CD14-positive monocyte (primary cell): ENCODE results near the gene CHCHD6. TPM values are rescaled to one million over a fixed set of nuclear protein-coding genes. Genes with fewer than 3 reads are reported as not detected.

ENCODE experiments used
- DNase-seq, 3 donors: peaks; one replicate each; pipeline ENCODE4 v3.0.0-alpha.2; 2011 to 2022
- H2AFZ ChIP-seq: 2 replicates; pipeline ENCODE4 v1.6.0; 2012; ENCODE audit warnings: mild to moderate bottlenecking, low read depth, low read length, inconsistent platforms; ENCODE audit not compliant: insufficient read depth, poor library complexity, severe bottlenecking
- H3K27ac ChIP-seq, 2 donors: 1 replicate in 1 of 2; 2 replicates in 1 of 2; pipeline ENCODE4 v1.5.1; 2012 to 2013; ENCODE audit warnings: low read length in 2 of 2, control low read depth in 1 of 2, inconsistent platforms in 1 of 2, low read depth in 1 of 2, mild to moderate bottlenecking in 1 of 2
- H3K27me3 ChIP-seq, 2 donors: one replicate each; pipeline versions ENCODE4 v1.6.0 to v1.6.1; 2011 to 2013; ENCODE audit warnings: low read length in 2 of 2; ENCODE audit not compliant: control insufficient read depth in 2 of 2, insufficient read depth in 2 of 2
- H3K36me3 ChIP-seq, 2 donors: replicated peaks in 1 of 2; 1 replicate in 1 of 2; 2 replicates in 1 of 2; pipeline versions ENCODE4 v1.5.1 to v1.6.1; 2012 to 2013; ENCODE audit warnings: low read length in 2 of 2, control low read depth in 1 of 2, inconsistent platforms in 1 of 2, mild to moderate bottlenecking in 1 of 2; ENCODE audit not compliant: insufficient read depth in 2 of 2, control insufficient read depth in 1 of 2
- H3K4me1 ChIP-seq, 2 donors: 1 replicate in 1 of 2; 2 replicates in 1 of 2; pipeline versions ENCODE4 v1.5.1 to v1.6.1; 2012 to 2013; ENCODE audit warnings: low read length in 2 of 2, control low read depth in 1 of 2, inconsistent platforms in 1 of 2, mild to moderate bottlenecking in 1 of 2, moderate library complexity in 1 of 2; ENCODE audit not compliant: insufficient read depth in 2 of 2, control insufficient read depth in 1 of 2
- H3K4me2 ChIP-seq: replicated peaks from 2 replicates; pipeline ENCODE3; 2012; ENCODE audit warnings: low read length, moderate library complexity, mild to moderate bottlenecking; ENCODE audit not compliant: poor library complexity, severe bottlenecking; ENCODE audit errors: extremely low read depth
- H3K4me3 ChIP-seq, 3 experiments: fragments of 200-600 bp in 1 of 3; sonication (generic) in 1 of 3; replicated peaks in 1 of 3; 1 replicate in 2 of 3; 2 replicates in 1 of 3; pipeline ENCODE4 v1.5.1; 2011 to 2013; ENCODE audit warnings: low read length in 3 of 3, mild to moderate bottlenecking in 3 of 3, control low read depth in 2 of 3, low read depth in 2 of 3, inconsistent platforms in 1 of 3, moderate library complexity in 1 of 3
- H3K79me2 ChIP-seq: 2 replicates; pipeline ENCODE4 v1.6.0; 2012; ENCODE audit warnings: mild to moderate bottlenecking, control low read depth, inconsistent platforms, low read length, moderate library complexity; ENCODE audit not compliant: insufficient read depth
- H3K9ac ChIP-seq: 2 replicates; pipeline ENCODE4 v1.6.0; 2017; ENCODE audit warnings: low read length, mild to moderate bottlenecking; ENCODE audit not compliant: insufficient read depth, poor library complexity, severe bottlenecking
- H3K9me3 ChIP-seq, 2 donors: replicated peaks in 1 of 2; 1 replicate in 1 of 2; 2 replicates in 1 of 2; pipeline versions ENCODE4 v1.5.1 to v1.6.1; 2012 to 2013; ENCODE audit warnings: low read length in 2 of 2, control low read depth in 1 of 2; ENCODE audit not compliant: control insufficient read depth in 1 of 2, insufficient read depth in 1 of 2
- H4K20me1 ChIP-seq: 2 replicates; pipeline ENCODE4 v1.6.0; 2012; ENCODE audit warnings: mild to moderate bottlenecking, low read length, control low read depth, moderate library complexity; ENCODE audit not compliant: insufficient read depth
- H3K27ac Mint-ChIP-seq, 7 donors: one replicate each; pipeline ENCODE4 v1.8.0; 2020; ENCODE audit warnings: mild to moderate bottlenecking in 7 of 7, mixed read lengths in 7 of 7, moderate library complexity in 6 of 7, inconsistent platforms in 2 of 7
- H3K27me3 Mint-ChIP-seq, 3 donors: one replicate each; pipeline ENCODE4 v1.8.0; 2021 to 2022; ENCODE audit warnings: low read depth in 3 of 3, mild to moderate bottlenecking in 3 of 3, mixed read lengths in 3 of 3, moderate library complexity in 3 of 3, inconsistent platforms in 1 of 3
- H3K36me3 Mint-ChIP-seq, 2 donors: one replicate each; pipeline ENCODE4 v1.8.0; 2020; ENCODE audit warnings: mixed read lengths in 2 of 2, inconsistent platforms in 1 of 2, mild to moderate bottlenecking in 1 of 2
- H3K4me1 Mint-ChIP-seq: one replicate; pipeline ENCODE4 v1.8.0; 2020; ENCODE audit warnings: mild to moderate bottlenecking, mixed read lengths
- H3K4me3 Mint-ChIP-seq, 2 donors: one replicate each; pipeline ENCODE4 v1.8.0; 2020; ENCODE audit warnings: mild to moderate bottlenecking in 2 of 2, mixed read lengths in 2 of 2, moderate library complexity in 1 of 2
- H3K9me3 Mint-ChIP-seq, 7 donors: one replicate each; pipeline ENCODE4 v1.8.0; 2020 to 2022; ENCODE audit warnings: mixed read lengths in 7 of 7, mild to moderate bottlenecking in 6 of 7, moderate library complexity in 6 of 7, inconsistent platforms in 2 of 7
- WGBS: methylation state at CpG from one replicate; pipeline ENCODE4 v1.1.5; 2013; ENCODE audit warnings: missing lambda C conversion rate; ENCODE audit not compliant: insufficient coverage; 5-methylcytosine and 5-hydroxymethylcytosine counted together
- intact Hi-C, 2 donors: fragments of 100-400 bp; cut with micrococcal nuclease; formaldehyde crosslinking; loops; one replicate each; pipeline versions ENCODE4 v1.15.0 to v1.15.1; 2023
- polyA plus RNA-seq, 3 donors: library from polyadenylated mRNA; depleted of rRNA in 1 of 3; unstranded in 2 of 3; stranded (reverse) in 1 of 3; fragments of 300-500 nt in 2 of 3; fragments of >200 nt in 1 of 3; fragmentation: Illumina TruSeq in 2 of 3; gene quantifications; 1 replicate in 2 of 3; 2 replicates in 1 of 3; pipeline ENCODE4 v1.2.3, GENCODE V29; 2012 to 2021
- TF ChIP-seq, protein P1 (sequence below): fragments of 200-600 bp; IDR thresholded peaks from one replicate; pipeline ENCODE4 v1.8.0; 2022; ENCODE audit warnings: antibody characterized with exemption, mild to moderate bottlenecking

Gene CHCHD6
- polyA plus RNA-seq, 3 donors, result 1.1 to 1.8 (median 1.8) TPM

DNA sequence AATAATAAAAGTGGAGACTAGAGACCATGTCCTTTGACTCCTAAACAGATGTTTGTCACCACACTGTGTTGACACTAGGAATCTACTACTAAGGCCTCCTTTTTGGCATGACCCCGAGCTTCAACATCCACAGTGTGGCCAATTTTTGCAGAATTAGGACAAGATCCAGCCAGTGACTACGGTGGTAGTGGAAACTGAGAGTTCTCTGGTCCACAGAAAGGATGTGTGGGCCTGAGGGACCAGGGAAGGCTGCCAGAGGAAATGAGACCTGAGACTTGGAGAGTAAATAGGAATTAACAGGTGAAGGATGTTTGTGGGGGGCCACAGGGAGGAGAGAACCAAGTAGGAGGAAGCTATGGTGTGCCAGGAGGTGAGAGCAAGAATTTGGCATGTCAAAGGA lies 122.7 kb downstream of the CHCHD6 start:
- H3K4me3 Mint-ChIP-seq, result no peak overlapping the region
- intact Hi-C loops, result no loop called here

GRCh38 chr3:126827121-126827520 lies 123.1 kb downstream of the CHCHD6 start:
- Histone ChIP-seq H3K9me3 (no peaks in the 10 kb centered on the region), H3K27ac (no peak overlapping the region), H2AFZ (no peak overlapping the region), H3K4me1 (no peaks in the 10 kb centered on the region), H3K27me3 (no peaks in the 10 kb centered on the region), H3K4me3 (no peak overlapping the region), H3K9ac (no peak overlapping the region), H3K4me2 (no peak overlapping the region), H4K20me1 (no peaks in the 10 kb centered on the region), H3K79me2 (no peaks in the 10 kb centered on the region), H3K36me3 (no peaks in the 10 kb centered on the region)
- WGBS, result 88% methylated on average over 1 of the region's 1 CpG
- DNase-seq, result no peak
- Mint-ChIP-seq H3K9me3 (peaks cover 0 to 4% (median 2%) of the 10 kb centered on the region in 7 donors), H3K27ac (no peak overlapping the region), H3K4me1 (no peaks in the 10 kb centered on the region), H3K36me3 (no peaks in the 10 kb centered on the region), H3K4me3 (no peak overlapping the region), H3K27me3 (peaks cover 0 to 2% (median 2%) of the 10 kb centered on the region in 3 donors)
- TF ChIP-seq, protein P1, sequence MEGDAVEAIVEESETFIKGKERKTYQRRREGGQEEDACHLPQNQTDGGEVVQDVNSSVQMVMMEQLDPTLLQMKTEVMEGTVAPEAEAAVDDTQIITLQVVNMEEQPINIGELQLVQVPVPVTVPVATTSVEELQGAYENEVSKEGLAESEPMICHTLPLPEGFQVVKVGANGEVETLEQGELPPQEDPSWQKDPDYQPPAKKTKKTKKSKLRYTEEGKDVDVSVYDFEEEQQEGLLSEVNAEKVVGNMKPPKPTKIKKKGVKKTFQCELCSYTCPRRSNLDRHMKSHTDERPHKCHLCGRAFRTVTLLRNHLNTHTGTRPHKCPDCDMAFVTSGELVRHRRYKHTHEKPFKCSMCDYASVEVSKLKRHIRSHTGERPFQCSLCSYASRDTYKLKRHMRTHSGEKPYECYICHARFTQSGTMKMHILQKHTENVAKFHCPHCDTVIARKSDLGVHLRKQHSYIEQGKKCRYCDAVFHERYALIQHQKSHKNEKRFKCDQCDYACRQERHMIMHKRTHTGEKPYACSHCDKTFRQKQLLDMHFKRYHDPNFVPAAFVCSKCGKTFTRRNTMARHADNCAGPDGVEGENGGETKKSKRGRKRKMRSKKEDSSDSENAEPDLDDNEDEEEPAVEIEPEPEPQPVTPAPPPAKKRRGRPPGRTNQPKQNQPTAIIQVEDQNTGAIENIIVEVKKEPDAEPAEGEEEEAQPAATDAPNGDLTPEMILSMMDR, result no peak
- intact Hi-C loops, result no loop called here

More for the DNA sequence above, 122.7 kb downstream of the CHCHD6 start:
- no peak overlapping the region for H3K4me3 ChIP-seq
- no peaks in the 10 kb centered on the region for H3K79me2 ChIP-seq
- no peak overlapping the region for H2AFZ ChIP-seq
- Mint-ChIP-seq H3K27me3 (peaks cover 0 to 2% (median 2%) of the 10 kb centered on the region in 3 donors), H3K27ac (no peak overlapping the region), H3K9me3 (peaks cover 0 to 7% (median 4%) of the 10 kb centered on the region in 7 donors), H3K4me1 (no peaks in the 10 kb centered on the region), H3K36me3 (no peaks in the 10 kb centered on the region)
- WGBS, result 88% methylated on average over 2 of the region's 2 CpGs
- no peak overlapping the region for H3K9ac ChIP-seq
- H3K4me2 ChIP-seq, result no peak overlapping the region
- H3K27me3 ChIP-seq, result no peaks in the 10 kb centered on the region
- no peak for DNase-seq
- TF ChIP-seq, protein P1, result no peak
- no peaks in the 10 kb centered on the region for H3K9me3 ChIP-seq
- H4K20me1 ChIP-seq, result no peaks in the 10 kb centered on the region
- H3K27ac ChIP-seq, result no peak overlapping the region
- H3K4me1 ChIP-seq, result no peaks in the 10 kb centered on the region
- H3K36me3 ChIP-seq, result no peaks in the 10 kb centered on the region
